SK-N-SH (cell line): ENCODE data around the gene HDGFL2. TPM values are rescaled to one million over a fixed set of nuclear protein-coding genes. Genes with fewer than 3 reads are reported as not detected.

Experiments used
- CTCF ChIA-PET: fragments of 300-600, 350-600 bp; formaldehyde crosslinking; extraction: SDS; loops from one replicate; lab custom pipeline; 2021; lab: Yijun Ruan, JAX
- POLR2A ChIA-PET: fragments of 350-600 bp; sonication (Branson Sonifier 250); formaldehyde crosslinking; extraction: SDS; loops from one replicate; lab custom pipeline; 2020; ENCODE audit warnings: antibody characterized with exemption, inconsistent platforms; lab: Yijun Ruan, JAX
- DNase-seq: peaks from one replicate; pipeline ENCODE4 v3.0.0; 2012
- H2AFZ ChIP-seq: fragments of 200-600 bp; sonication (generic); 2 replicates; pipeline ENCODE4 v1.8.1; 2016; ENCODE audit warnings: antibody characterized with exemption, mild to moderate bottlenecking, low read depth
- H3F3A ChIP-seq: fragments of 200-600 bp; sonication (generic); replicated peaks from 2 replicates; pipeline ENCODE3; 2016; ENCODE audit warnings: antibody characterized with exemption, mild to moderate bottlenecking; ENCODE audit not compliant: insufficient read depth
- H3K27ac ChIP-seq, 2 experiments: fragments of 200-500 bp in 1 of 2; fragments of 200-600 bp in 1 of 2; sonication (Bioruptor generic) in 1 of 2; sonication (generic), shearing (Covaris generic) in 1 of 2; 2 replicates each; pipeline versions ENCODE4 v1.5.1 to v1.6.1; 2014 to 2016; ENCODE audit warnings: low read depth in 2 of 2, inconsistent platforms in 1 of 2, low read length in 1 of 2, mild to moderate bottlenecking in 1 of 2, mixed read lengths in 1 of 2
- H3K27me3 ChIP-seq: fragments of 200-600 bp; sonication (generic), shearing (Covaris generic); 2 replicates; pipeline ENCODE4 v1.6.1; 2016; ENCODE audit warnings: mixed run types; ENCODE audit not compliant: insufficient read depth
- H3K36me3 ChIP-seq, 2 experiments: fragments of 200-500 bp in 1 of 2; fragments of 200-600 bp in 1 of 2; sonication (Bioruptor generic) in 1 of 2; sonication (generic) in 1 of 2; replicated peaks in 1 of 2; 2 replicates each; pipeline versions ENCODE3 to v1.5.1; 2014 to 2016; ENCODE audit warnings: low read length in 1 of 2, mild to moderate bottlenecking in 1 of 2; ENCODE audit not compliant: insufficient read depth in 2 of 2, control insufficient read depth in 1 of 2
- H3K4me1 ChIP-seq, 2 experiments: fragments of 200-500 bp in 1 of 2; fragments of 200-600 bp in 1 of 2; sonication (Bioruptor generic) in 1 of 2; sonication (generic), shearing (Covaris generic) in 1 of 2; 2 replicates each; pipeline versions ENCODE4 v1.5.1 to v1.6.1; 2014 to 2016; ENCODE audit warnings: low read depth in 1 of 2, low read length in 1 of 2, mixed run types in 1 of 2; ENCODE audit not compliant: insufficient read depth in 2 of 2, control insufficient read depth in 1 of 2
- H3K4me2 ChIP-seq: fragments of 200-600 bp; sonication (generic), shearing (Covaris generic); 2 replicates; pipeline ENCODE4 v1.6.1; 2017; ENCODE audit warnings: mixed run types
- H3K4me3 ChIP-seq, 2 experiments: fragments of 200-500 bp in 1 of 2; fragments of 200-600 bp in 1 of 2; sonication (Bioruptor generic) in 1 of 2; sonication (generic), shearing (Covaris generic) in 1 of 2; 2 replicates each; pipeline versions ENCODE4 v1.5.1 to v1.8.1; 2014 to 2016; ENCODE audit warnings: low read depth in 2 of 2, inconsistent platforms in 1 of 2, low read length in 1 of 2, mild to moderate bottlenecking in 1 of 2, mixed read lengths in 1 of 2, moderate library complexity in 1 of 2
- H3K79me2 ChIP-seq: fragments of 200-600 bp; sonication (generic); 2 replicates; pipeline ENCODE4 v1.8.1; 2017; ENCODE audit warnings: mild to moderate bottlenecking; ENCODE audit not compliant: insufficient read depth
- H3K9ac ChIP-seq: fragments of 200-600 bp; sonication (generic); 2 replicates; pipeline ENCODE4 v1.6.1; 2017; ENCODE audit warnings: mixed run types
- H3K9me2 ChIP-seq: fragments of 200-600 bp; sonication (generic); 2 replicates; pipeline ENCODE4 v1.6.1; 2017; ENCODE audit warnings: mixed run types
- H3K9me3 ChIP-seq: fragments of 200-600 bp; sonication (generic); 2 replicates; pipeline ENCODE4 v1.6.1; 2017; ENCODE audit warnings: mixed run types, mild to moderate bottlenecking, moderate library complexity
- H4K20me1 ChIP-seq: fragments of 200-600 bp; sonication (generic); 2 replicates; pipeline ENCODE4 v1.6.1; 2017; ENCODE audit warnings: mild to moderate bottlenecking, mixed run types; ENCODE audit not compliant: insufficient read depth
- CHD2 ChIP-seq: fragments of 150-350 bp; IDR thresholded peaks from 2 replicates; pipeline ENCODE4 v1.6.1; 2018; ENCODE audit warnings: low read length; ENCODE audit not compliant: partially characterized antibody
- EP300 ChIP-seq, 2 experiments: IDR thresholded peaks; 2 replicates each; pipeline versions ENCODE4 v1.4.0 to v1.6.1; 2012; ENCODE audit warnings: borderline replicate concordance in 1 of 2, low read depth in 1 of 2, low read length in 1 of 2
- FOSL2 ChIP-seq: IDR thresholded peaks from 2 replicates; pipeline ENCODE4 v1.4.0; 2012; ENCODE audit warnings: low read depth, mild to moderate bottlenecking, moderate library complexity, borderline replicate concordance
- FOXJ3 ChIP-seq: sonication (generic); formaldehyde crosslinking; IDR thresholded peaks from 2 replicates; pipeline ENCODE4 v1.5.1; 2020; ENCODE audit warnings: mild to moderate bottlenecking, missing genetic modification reagents
- FOXM1 ChIP-seq: IDR thresholded peaks from 2 replicates; pipeline ENCODE4 v1.4.0; 2012; ENCODE audit warnings: low read depth, mild to moderate bottlenecking
- GABPA ChIP-seq: IDR thresholded peaks from 2 replicates; pipeline ENCODE4 v1.4.0; 2012; ENCODE audit warnings: low read depth, mild to moderate bottlenecking
- GATA2 ChIP-seq: sonication (generic); formaldehyde crosslinking; IDR thresholded peaks from 2 replicates; pipeline ENCODE4 v1.5.0; 2020; ENCODE audit warnings: mild to moderate bottlenecking, missing genetic modification reagents
- IRF3 ChIP-seq: fragments of 150-350 bp; IDR thresholded peaks from 2 replicates; pipeline ENCODE4 v1.6.1; 2016; ENCODE audit warnings: mild to moderate bottlenecking, low read depth, low read length
- MAX ChIP-seq: IDR thresholded peaks from 2 replicates; pipeline ENCODE4 v1.4.0; 2012; ENCODE audit warnings: low read depth
- NFIC ChIP-seq: IDR thresholded peaks from 2 replicates; pipeline ENCODE4 v1.4.0; 2012; ENCODE audit warnings: borderline replicate concordance
- PBX3 ChIP-seq: IDR thresholded peaks from 2 replicates; pipeline ENCODE4; 2012
- RAD21 ChIP-seq: IDR thresholded peaks from 2 replicates; pipeline ENCODE4 v1.6.1; 2012; ENCODE audit warnings: mild to moderate bottlenecking, low read length
- RCOR1 ChIP-seq: fragments of 150-350 bp; IDR thresholded peaks from 2 replicates; pipeline ENCODE4 v1.6.1; 2017; ENCODE audit warnings: antibody characterized with exemption, low read length
- SIN3A ChIP-seq: IDR thresholded peaks from 2 replicates; pipeline ENCODE4 v1.6.1; 2012; ENCODE audit warnings: low read depth, mild to moderate bottlenecking, low read length, moderate library complexity, borderline replicate concordance
- SMC3 ChIP-seq: IDR thresholded peaks from 2 replicates; pipeline ENCODE4 v1.6.1; 2012; ENCODE audit warnings: low read depth, low read length, improper control_type of control experiment
- TCF12 ChIP-seq: IDR thresholded peaks from 2 replicates; pipeline ENCODE4 v1.4.0; 2012
- WGBS: methylation state at CpG from one replicate; pipeline ENCODE4 v1.1.6; 2017; ENCODE audit warnings: low lambda C conversion rate; 5-methylcytosine and 5-hydroxymethylcytosine counted together
- polyA plus RNA-seq, 3 experiments: library from polyadenylated mRNA; depleted of rRNA; stranded (reverse); fragments of >200 nt; gene quantifications; 2 replicates each; pipeline ENCODE4 v1.2.3, GENCODE V29; 2012

HDGFL2 gene
- polyA plus RNA-seq, 1 of the 3 experiments (the other 2 are of a cell fraction): 77.8 TPM

- no peak for TF ChIP-seq NFIC
- TF ChIP-seq GATA2 (CRISPR knock-in tag): no peak
- TF ChIP-seq RAD21: no peak
- TF ChIP-seq TCF12: no peak
- no peak for TF ChIP-seq CHD2
- no peak for TF ChIP-seq FOXJ3 (CRISPR knock-in tag)
These were observed 21.2 kb downstream of the HDGFL2 start (continued) for GRCh38 chr19:4493104-4493928.

GRCh38 chr19:4493929-4494690 is 22.0 kb downstream of the HDGFL2 start:
- ChIA-PET POLR2A (interaction anchor here (1.4 kb wide), 1 partner anchor 10 kb away, joined by 3 read pairs; no protein-coding TSS in a partner anchor), CTCF (interaction anchor here (1.0 kb wide), 1 partner anchor 31 kb away, joined by 5 read pairs; no protein-coding TSS in a partner anchor)
- H3K27me3 ChIP-seq: no peaks in the 10 kb centered on the region
- 95% methylated on average over 56 of the region's 61 CpGs for WGBS
- H3K4me3 ChIP-seq: no peak overlapping the region
- no peaks in the 10 kb centered on the region for H3F3A ChIP-seq
- peaks cover 18 to 41% of the 10 kb centered on the region in 2 experiments for H3K36me3 ChIP-seq
- H3K27ac ChIP-seq: no peak overlapping the region
- no peaks in the 10 kb centered on the region; the same call in 1 of the 2 replicates for H3K79me2 ChIP-seq
- H3K9ac ChIP-seq: no peak overlapping the region
- H4K20me1 ChIP-seq: no peaks in the 10 kb centered on the region
- H3K9me2 ChIP-seq: no peaks in the 10 kb centered on the region
- no peak overlapping the region for H2AFZ ChIP-seq
- no peak overlapping the region for H3K4me2 ChIP-seq
- no peak for DNase-seq
- no peaks in the 10 kb centered on the region for H3K9me3 ChIP-seq
- TF ChIP-seq FOSL2: no peak
- TF ChIP-seq MAX: no peak
- no peak for TF ChIP-seq GABPA
- no peak for TF ChIP-seq IRF3
- TF ChIP-seq RCOR1: no peak
- no peak for TF ChIP-seq EP300 (IDR thresholded peaks at IDR 0.05; ENCODE audit: borderline replicate concordance in 1 of 2, low read depth in 1 of 2, low read length in 1 of 2)
- TF ChIP-seq SIN3A: no peak
- TF ChIP-seq SMC3: no peak
- TF ChIP-seq TCF12: no peak
- TF ChIP-seq FOXM1: no peak
- TF ChIP-seq FOXJ3 (CRISPR knock-in tag): no peak
- TF ChIP-seq PBX3: no peak
- no peaks in the 10 kb centered on the region for H3K4me1 ChIP-seq
